H1 (cell line): Measurements from ENCODE around the gene TK2. TPM values are rescaled to one million over a fixed set of nuclear protein-coding genes. Genes with fewer than 3 reads are reported as not detected.

Experiments used
- CTCF ChIA-PET: fragments of 300-600 bp; sonication (Branson Sonifier 250); formaldehyde crosslinking; loops from one replicate; lab custom pipeline; 2021; ENCODE audit not compliant: partially characterized antibody; lab: Charles Lee
- POLR2A ChIA-PET: fragments of 300-600 bp; sonication (Branson Sonifier 250); formaldehyde crosslinking; loops from one replicate; lab custom pipeline; 2021; ENCODE audit warnings: inconsistent platforms; ENCODE audit not compliant: partially characterized antibody; lab: Charles Lee
- DNase-seq, 2 experiments: peaks; one replicate each; pipeline versions ENCODE4 v3.0.0 to v3.0.0-alpha.2; 2010 to 2022; ENCODE audit warnings: low spot score in 2 of 2, low read depth in 1 of 2, mixed read lengths in 1 of 2
- FAIRE-seq: peaks from 2 replicates; lab custom pipeline; 2011; peaks lifted over from hg19 to GRCh38; lab: Jason Lieb, UNC
- H2AFZ ChIP-seq: 2 replicates; pipeline ENCODE4 v1.8.1; 2012; ENCODE audit warnings: low read length, inconsistent platforms
- H2AK5ac ChIP-seq: 2 replicates; pipeline ENCODE4 v1.6.1; 2013; ENCODE audit warnings: low read depth, low read length
- H2BK120ac ChIP-seq: replicated peaks from 2 replicates; pipeline ENCODE3; 2013; ENCODE audit warnings: low read depth, low read length, inconsistent platforms
- H2BK12ac ChIP-seq: 2 replicates; pipeline ENCODE4 v1.6.1; 2013; ENCODE audit warnings: low read depth, low read length
- H2BK15ac ChIP-seq: 2 replicates; pipeline ENCODE4 v1.6.1; 2013; ENCODE audit warnings: low read length
- H2BK20ac ChIP-seq: 2 replicates; pipeline ENCODE4 v1.6.1; 2013; ENCODE audit warnings: low read length
- H2BK5ac ChIP-seq: 2 replicates; pipeline ENCODE4 v1.6.1; 2013; ENCODE audit warnings: low read depth, low read length
- H3K14ac ChIP-seq: 2 replicates; pipeline ENCODE4 v1.6.1; 2013; ENCODE audit warnings: inconsistent platforms; ENCODE audit not compliant: insufficient read length
- H3K18ac ChIP-seq: 2 replicates; pipeline ENCODE4 v1.6.1; 2013; ENCODE audit warnings: low read length; ENCODE audit errors: extremely low read depth
- H3K23ac ChIP-seq: 2 replicates; pipeline ENCODE4 v1.6.1; 2013; ENCODE audit warnings: inconsistent platforms; ENCODE audit not compliant: insufficient read length
- H3K23me2 ChIP-seq: 2 replicates; pipeline ENCODE4 v1.6.1; 2013; ENCODE audit warnings: low read depth, low read length
- H3K27ac ChIP-seq: 2 replicates; pipeline ENCODE4 v1.6.1; 2011; ENCODE audit warnings: low read depth, low read length, inconsistent platforms
- H3K27me3 ChIP-seq, 4 experiments: replicated peaks in 1 of 4; 1 replicate in 1 of 4; 2 replicates in 3 of 4; pipeline versions ENCODE4 v1.6.1 to v1.8.1; 2011 to 2013; ENCODE audit warnings: low read length in 3 of 4, mild to moderate bottlenecking in 3 of 4, inconsistent platforms in 2 of 4, mixed read lengths in 2 of 4, moderate library complexity in 1 of 4; ENCODE audit not compliant: control insufficient read depth in 3 of 4, insufficient read depth in 3 of 4; ENCODE audit errors: extremely low read depth in 1 of 4
- H3K36me3 ChIP-seq, 4 experiments: 2 replicates each; pipeline versions ENCODE4 v1.6.1 to v1.8.1; 2011 to 2013; ENCODE audit warnings: mild to moderate bottlenecking in 4 of 4, low read length in 3 of 4, moderate library complexity in 2 of 4, control low read depth in 1 of 4, inconsistent platforms in 1 of 4; ENCODE audit not compliant: insufficient read depth in 4 of 4, control insufficient read depth in 2 of 4
- H3K4ac ChIP-seq: replicated peaks from 2 replicates; pipeline ENCODE3; 2013; ENCODE audit warnings: low read length, low read depth, mixed read lengths, inconsistent platforms; ENCODE audit not compliant: insufficient read length
- H3K4me1 ChIP-seq, 4 experiments: replicated peaks in 1 of 4; 1 replicate in 1 of 4; 2 replicates in 3 of 4; pipeline versions ENCODE4 v1.6.1 to v1.8.1; 2011 to 2013; ENCODE audit warnings: low read length in 3 of 4, inconsistent platforms in 2 of 4, mixed read lengths in 1 of 4; ENCODE audit not compliant: insufficient read depth in 4 of 4, control insufficient read depth in 3 of 4
- H3K4me2 ChIP-seq, 2 experiments: 2 replicates each; pipeline versions ENCODE4 v1.6.1 to v1.8.1; 2011 to 2013; ENCODE audit warnings: low read depth in 2 of 2, low read length in 2 of 2, control low read depth in 1 of 2, inconsistent platforms in 1 of 2, mild to moderate bottlenecking in 1 of 2; ENCODE audit not compliant: insufficient read depth in 1 of 2
- H3K4me3 ChIP-seq, 4 experiments: fragments of 200-600, 300-600 bp in 1 of 4; sonication (generic), shearing (Covaris generic), sonication (Bioruptor Twin) in 1 of 4; 2 replicates each; pipeline versions ENCODE4 v1.5.1 to v1.8.1; 2011 to 2016; ENCODE audit warnings: low read length in 4 of 4, low read depth in 3 of 4, control low read depth in 2 of 4, inconsistent platforms in 2 of 4, mild to moderate bottlenecking in 2 of 4, mixed read lengths in 1 of 4, moderate library complexity in 1 of 4; ENCODE audit not compliant: insufficient read depth in 2 of 4; ENCODE audit errors: extremely low read depth in 1 of 4
- H3K56ac ChIP-seq: replicated peaks from 2 replicates; pipeline ENCODE3; 2013; ENCODE audit warnings: low read depth, mild to moderate bottlenecking, mixed read lengths, low read length, inconsistent platforms; ENCODE audit not compliant: insufficient read length
- H3K79me1 ChIP-seq: 2 replicates; pipeline ENCODE4 v1.6.1; 2013; ENCODE audit warnings: low read depth, low read length, control low read depth
- H3K79me2 ChIP-seq, 2 experiments: 2 replicates each; pipeline versions ENCODE4 v1.6.1 to v1.8.1; 2012 to 2013; ENCODE audit warnings: low read length in 2 of 2, mild to moderate bottlenecking in 2 of 2, inconsistent platforms in 1 of 2; ENCODE audit not compliant: insufficient read depth in 2 of 2, control insufficient read depth in 1 of 2
- H3K9ac ChIP-seq, 4 experiments: replicated peaks in 1 of 4; 1 replicate in 1 of 4; 2 replicates in 3 of 4; pipeline versions ENCODE4 v1.6.1 to v1.8.1; 2011 to 2013; ENCODE audit warnings: low read depth in 3 of 4, low read length in 3 of 4, control low read depth in 2 of 4, mild to moderate bottlenecking in 2 of 4, moderate library complexity in 2 of 4, inconsistent platforms in 1 of 4; ENCODE audit errors: extremely low read depth in 1 of 4
- H3K9me3 ChIP-seq, 2 experiments: 2 replicates each; pipeline versions ENCODE4 v1.6.1 to v1.8.1; 2012 to 2013; ENCODE audit warnings: mild to moderate bottlenecking in 2 of 2, moderate library complexity in 2 of 2, control low read depth in 1 of 2, inconsistent platforms in 1 of 2, low read depth in 1 of 2, low read length in 1 of 2, mixed read lengths in 1 of 2; ENCODE audit not compliant: insufficient read depth in 2 of 2
- H4K20me1 ChIP-seq, 2 experiments: replicated peaks in 1 of 2; 2 replicates each; pipeline versions ENCODE3 to v1.8.1; 2011 to 2013; ENCODE audit warnings: inconsistent platforms in 2 of 2, low read length in 2 of 2, mild to moderate bottlenecking in 1 of 2; ENCODE audit not compliant: insufficient read depth in 2 of 2, control insufficient read depth in 1 of 2
- H4K5ac ChIP-seq: 2 replicates; pipeline ENCODE4 v1.6.1; 2013; ENCODE audit warnings: low read length, low read depth, mixed read lengths, inconsistent platforms; ENCODE audit not compliant: insufficient read length
- H4K8ac ChIP-seq: 2 replicates; pipeline ENCODE4 v1.8.0; 2013; ENCODE audit warnings: mild to moderate bottlenecking, moderate library complexity, low read length, inconsistent platforms; ENCODE audit not compliant: insufficient read depth; ENCODE audit errors: extremely low read depth
- H4K91ac ChIP-seq: replicated peaks from 2 replicates; pipeline ENCODE3; 2013; ENCODE audit warnings: low read length, mixed read lengths, inconsistent platforms; ENCODE audit not compliant: insufficient read length
- KDM1A ChIP-seq: fragments of 200-600, 300-600 bp; sonication (generic); IDR thresholded peaks from 2 replicates; pipeline ENCODE4 v1.7.1; 2016; ENCODE audit warnings: mild to moderate bottlenecking, low read length, borderline replicate concordance
- SAP30 ChIP-seq: fragments of 300-600 bp; sonication (generic); IDR thresholded peaks from 2 replicates; pipeline ENCODE4 v1.7.1; 2012; ENCODE audit warnings: low read length, moderate library complexity, mild to moderate bottlenecking, inconsistent platforms; ENCODE audit not compliant: insufficient read depth, insufficient replicate concordance
- WGBS, 2 experiments: shearing (Covaris generic) in 1 of 2; methylation state at CpG; one replicate each; pipeline versions ENCODE4 v1.1.6 to v1.1.7; 2013 to 2015; ENCODE audit warnings: low lambda C conversion rate in 2 of 2, mixed read lengths in 2 of 2, inconsistent platforms in 1 of 2, low coverage in 1 of 2, missing lambda C conversion rate in 1 of 2; ENCODE audit not compliant: insufficient replicate concordance in 2 of 2, insufficient coverage in 1 of 2, insufficient read length in 1 of 2; ENCODE audit errors: extremely low coverage in 1 of 2, missing lambda C conversion rate in 1 of 2; 5-methylcytosine and 5-hydroxymethylcytosine counted together
- polyA plus RNA-seq, 7 experiments: library from polyadenylated mRNA; depleted of rRNA in 3 of 7; stranded (reverse) in 5 of 7; unstranded in 2 of 7; fragments of >200 nt in 5 of 7; fragments of 200-250 nt in 2 of 7; gene quantifications; 1 replicate in 5 of 7; 2 replicates in 1 of 7; 4 replicates in 1 of 7; pipeline versions ENCODE4 v1.2.1 to v1.2.3, GENCODE V29; 2011 to 2013; ENCODE audit warnings: missing spikeins in 2 of 7, mixed read lengths in 2 of 7
- total RNA-seq: library from RNA; stranded (reverse); fragmentation: NEBNext Ultra II Directional; extraction: Animal tissue kit (Norgen Biotek cat#: 25700); gene quantifications from 2 replicates; pipeline ENCODE4 v1.2.1, GENCODE V29; 2021
- TF ChIP-seq, protein P1 (sequence below): IDR thresholded peaks from 2 replicates; pipeline ENCODE4 v1.6.1; 2011; ENCODE audit warnings: low read length, improper control_type of control experiment

The TK2 gene
- total and polyA plus RNA-seq, 2 of the 8 experiments (the other 6 are each of a cell fraction or from before 2014, with no cell fraction given), result 2.7 to 3.6 TPM

DNA sequence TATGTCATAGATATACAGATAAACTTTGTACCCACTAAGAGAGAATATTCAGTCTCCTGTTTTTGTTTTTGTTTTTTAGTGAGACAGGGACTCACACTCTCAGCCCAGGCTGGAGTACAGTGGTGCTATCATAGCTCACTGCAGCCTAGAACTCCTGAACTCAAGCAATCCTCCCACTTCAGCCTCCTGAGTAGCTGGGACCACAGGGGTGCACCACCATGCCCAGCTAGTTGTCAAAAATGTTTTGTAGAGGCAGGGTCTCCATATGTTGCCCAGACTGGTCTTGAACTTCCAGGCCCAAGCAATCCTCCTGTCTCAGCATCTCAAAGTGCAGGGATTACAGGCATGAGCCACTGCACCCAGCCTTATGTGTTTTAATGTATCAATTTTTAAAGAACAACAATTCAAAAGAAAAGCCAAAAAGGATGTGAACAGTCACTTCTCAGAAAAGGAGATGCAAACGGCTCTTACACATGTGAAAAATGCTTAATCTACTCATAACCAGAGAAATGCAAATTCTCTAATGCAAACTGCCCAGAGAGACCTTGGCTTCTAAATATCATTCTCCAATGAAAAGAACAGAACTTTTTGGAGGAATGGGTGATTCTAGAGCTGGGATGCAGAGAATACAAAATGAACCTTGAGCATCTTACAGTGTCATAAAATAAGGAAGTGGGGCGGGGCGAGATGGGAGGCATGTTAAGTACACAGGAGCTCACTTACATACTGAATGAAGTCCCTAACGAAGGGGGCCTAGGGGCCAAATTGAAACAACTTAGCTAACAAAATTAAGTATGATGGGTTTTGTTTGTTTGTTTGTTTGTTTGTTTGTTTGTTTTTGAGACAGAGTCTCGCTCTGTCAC is 47.3 kb upstream of the TK2 start:
- Histone ChIP-seq H3K14ac (no peak overlapping the region), H4K5ac (no peak overlapping the region), H2BK12ac (no peak overlapping the region), H2BK120ac (no peak overlapping the region), H2BK15ac (no peak overlapping the region), H3K18ac (no peak overlapping the region), H3K4me2 (no peak overlapping the region), H2AFZ (no peak overlapping the region), H2BK5ac (no peak overlapping the region), H3K9me3 (no peaks in the 10 kb centered on the region), H3K4me1 (no peaks in the 10 kb centered on the region), H3K4me3 (no peak overlapping the region), H4K8ac (no peak overlapping the region), H3K56ac (no peak overlapping the region), H3K27me3 (no peaks in the 10 kb centered on the region), H3K23ac (no peak overlapping the region), H3K79me1 (no peaks in the 10 kb centered on the region), H3K27ac (no peak overlapping the region), H2AK5ac (no peak overlapping the region), H3K4ac (no peak overlapping the region), H3K79me2 (no peaks in the 10 kb centered on the region), H4K91ac (no peak overlapping the region)
- POLR2A ChIA-PET, result interaction anchor here (1.2 kb wide), 1 partner anchor 48 kb away, joined by 3 read pairs; no protein-coding TSS in a partner anchor
- WGBS, 2 experiments, result 85% methylated on average over 5 of the region's 5 CpGs; no CpG with 5 or more reads in 1 of the 2 experiments
- TF ChIP-seq, protein P1, sequence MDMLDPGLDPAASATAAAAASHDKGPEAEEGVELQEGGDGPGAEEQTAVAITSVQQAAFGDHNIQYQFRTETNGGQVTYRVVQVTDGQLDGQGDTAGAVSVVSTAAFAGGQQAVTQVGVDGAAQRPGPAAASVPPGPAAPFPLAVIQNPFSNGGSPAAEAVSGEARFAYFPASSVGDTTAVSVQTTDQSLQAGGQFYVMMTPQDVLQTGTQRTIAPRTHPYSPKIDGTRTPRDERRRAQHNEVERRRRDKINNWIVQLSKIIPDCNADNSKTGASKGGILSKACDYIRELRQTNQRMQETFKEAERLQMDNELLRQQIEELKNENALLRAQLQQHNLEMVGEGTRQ, result no peak
- TF ChIP-seq KDM1A, result no peak
- TF ChIP-seq SAP30, result no peak
- TF ChIP-seq, all 59 proteins: peak for 0
- H2BK20ac ChIP-seq, result no peak overlapping the region
- CTCF ChIA-PET, result interaction anchor here (0.6 to 2.2 kb wide), 3 partner anchors 8 to 187 kb away, joined by 3 to 12 read pairs (median 4); no protein-coding TSS in a partner anchor
- FAIRE-seq, result no peak
- H3K23me2 ChIP-seq, result peaks cover 2% of the 10 kb centered on the region; the same call in 1 of the 2 replicates
- no peak overlapping the region for H3K9ac ChIP-seq
- no peak for DNase-seq
- no peaks in the 10 kb centered on the region for H3K36me3 ChIP-seq
- no peaks in the 10 kb centered on the region for H4K20me1 ChIP-seq
